ENCODE measurements around the gene GNA15.

Gene GNA15

DNA sequence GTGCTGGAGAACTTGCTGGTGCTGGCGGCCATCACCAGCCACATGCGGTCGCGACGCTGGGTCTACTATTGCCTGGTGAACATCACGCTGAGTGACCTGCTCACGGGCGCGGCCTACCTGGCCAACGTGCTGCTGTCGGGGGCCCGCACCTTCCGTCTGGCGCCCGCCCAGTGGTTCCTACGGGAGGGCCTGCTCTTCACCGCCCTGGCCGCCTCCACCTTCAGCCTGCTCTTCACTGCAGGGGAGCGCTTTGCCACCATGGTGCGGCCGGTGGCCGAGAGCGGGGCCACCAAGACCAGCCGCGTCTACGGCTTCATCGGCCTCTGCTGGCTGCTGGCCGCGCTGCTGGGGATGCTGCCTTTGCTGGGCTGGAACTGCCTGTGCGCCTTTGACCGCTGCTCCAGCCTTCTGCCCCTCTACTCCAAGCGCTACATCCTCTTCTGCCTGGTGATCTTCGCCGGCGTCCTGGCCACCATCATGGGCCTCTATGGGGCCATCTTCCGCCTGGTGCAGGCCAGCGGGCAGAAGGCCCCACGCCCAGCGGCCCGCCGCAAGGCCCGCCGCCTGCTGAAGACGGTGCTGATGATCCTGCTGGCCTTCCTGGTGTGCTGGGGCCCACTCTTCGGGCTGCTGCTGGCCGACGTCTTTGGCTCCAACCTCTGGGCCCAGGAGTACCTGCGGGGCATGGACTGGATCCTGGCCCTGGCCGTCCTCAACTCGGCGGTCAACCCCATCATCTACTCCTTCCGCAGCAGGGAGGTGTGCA, 43.3 kb downstream of the GNA15 start:
- peak overlapping the region in 1 of 2 donors; percentile 8 for H3K4me3 ChIP-seq (ENCODE audit: low read length in 2 of 2)
- no peaks in the 10 kb centered on the region for H3K4me1 ChIP-seq (ENCODE audit: control insufficient read depth, insufficient read depth, low read length)
- no peak overlapping the region for H3K27ac ChIP-seq (ENCODE audit: low read length)
- H3K9me3 ChIP-seq (ENCODE audit: control insufficient read depth in 2 of 2, low read length in 2 of 2): no peaks in the 10 kb centered on the region
- H3K36me3 ChIP-seq (ENCODE audit: control insufficient read depth in 2 of 2, insufficient read depth in 2 of 2, low read length in 2 of 2): no peaks in the 10 kb centered on the region
- peaks cover 0 to 2% of the 10 kb centered on the region in 2 donors for H3K27me3 ChIP-seq (ENCODE audit: control insufficient read depth in 1 of 2, insufficient read depth in 2 of 2, low read length in 2 of 2)
- no peak overlapping the region for H3K9ac ChIP-seq (ENCODE audit: low read length in 2 of 2)

DNA sequence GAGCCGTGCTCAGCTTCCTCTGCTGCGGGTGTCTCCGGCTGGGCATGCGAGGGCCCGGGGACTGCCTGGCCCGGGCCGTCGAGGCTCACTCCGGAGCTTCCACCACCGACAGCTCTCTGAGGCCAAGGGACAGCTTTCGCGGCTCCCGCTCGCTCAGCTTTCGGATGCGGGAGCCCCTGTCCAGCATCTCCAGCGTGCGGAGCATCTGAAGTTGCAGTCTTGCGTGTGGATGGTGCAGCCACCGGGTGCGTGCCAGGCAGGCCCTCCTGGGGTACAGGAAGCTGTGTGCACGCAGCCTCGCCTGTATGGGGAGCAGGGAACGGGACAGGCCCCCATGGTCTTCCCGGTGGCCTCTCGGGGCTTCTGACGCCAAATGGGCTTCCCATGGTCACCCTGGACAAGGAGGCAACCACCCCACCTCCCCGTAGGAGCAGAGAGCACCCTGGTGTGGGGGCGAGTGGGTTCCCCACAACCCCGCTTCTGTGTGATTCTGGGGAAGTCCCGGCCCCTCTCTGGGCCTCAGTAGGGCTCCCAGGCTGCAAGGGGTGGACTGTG, 44.0 kb downstream of the GNA15 start:
- peaks cover 0 to 2% of the 10 kb centered on the region in 2 donors for H3K27me3 ChIP-seq (ENCODE audit: control insufficient read depth in 1 of 2, insufficient read depth in 2 of 2, low read length in 2 of 2)
- no peaks in the 10 kb centered on the region for H3K9me3 ChIP-seq (ENCODE audit: control insufficient read depth in 2 of 2, low read length in 2 of 2)
- H3K9ac ChIP-seq (ENCODE audit: low read length in 2 of 2): no peak overlapping the region
- peak overlapping the region in 1 of 2 donors; percentile 8 for H3K4me3 ChIP-seq (ENCODE audit: low read length in 2 of 2)
- no peaks in the 10 kb centered on the region for H3K36me3 ChIP-seq (ENCODE audit: control insufficient read depth in 2 of 2, insufficient read depth in 2 of 2, low read length in 2 of 2)
- peaks cover 3% of the 10 kb centered on the region for H3K4me1 ChIP-seq (ENCODE audit: control insufficient read depth, insufficient read depth, low read length)
- H3K27ac ChIP-seq (ENCODE audit: low read length): no peak overlapping the region

DNA sequence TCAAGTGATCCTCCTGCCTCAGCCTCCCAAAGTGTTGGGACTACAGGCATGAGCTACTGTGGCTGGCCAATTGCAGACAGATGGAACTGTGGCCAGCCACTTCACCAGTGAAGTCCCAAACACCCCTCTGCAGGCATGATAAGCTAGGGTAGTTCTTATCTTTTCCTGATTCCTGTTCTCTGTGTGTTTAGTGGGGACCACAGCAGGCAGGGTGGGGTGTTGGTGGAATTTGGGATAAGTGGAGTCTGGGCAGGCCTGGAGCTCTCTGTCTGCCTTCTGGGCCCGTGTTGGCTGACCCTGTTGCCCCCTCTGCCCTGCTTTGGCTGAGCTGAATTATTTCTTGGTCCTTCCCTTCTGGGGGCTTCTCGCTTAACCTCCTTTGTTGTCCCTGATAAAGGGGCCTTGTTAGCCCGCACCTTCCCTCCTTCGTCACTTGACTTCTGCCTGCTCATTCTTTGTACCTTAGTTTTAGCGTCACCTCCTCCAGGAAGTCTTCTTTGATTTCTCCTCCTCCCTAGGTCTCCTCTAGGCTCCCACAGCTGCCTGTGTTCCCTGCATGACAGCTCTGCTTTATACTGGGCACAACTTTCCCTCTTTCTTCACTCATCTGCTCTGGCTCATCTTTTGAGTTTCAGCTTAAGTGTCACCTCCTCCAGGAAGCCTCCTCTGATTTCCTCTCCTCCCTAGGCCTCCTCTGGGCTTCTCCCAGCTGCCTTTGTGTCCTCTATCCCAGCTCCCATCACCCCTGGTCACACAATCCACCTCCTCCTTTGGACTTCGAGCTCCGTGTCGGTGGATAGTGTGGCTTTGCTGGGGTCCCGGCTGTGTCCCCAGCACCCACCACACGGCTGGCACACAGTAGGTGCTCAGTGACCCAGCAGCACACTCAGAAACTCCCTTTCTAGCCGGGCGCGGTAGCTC, 48.1 kb downstream of the GNA15 start:
- no peak overlapping the region for H3K9ac ChIP-seq (ENCODE audit: low read length in 2 of 2)
- H3K9me3 ChIP-seq (ENCODE audit: control insufficient read depth in 2 of 2, low read length in 2 of 2): no peaks in the 10 kb centered on the region
- no peaks in the 10 kb centered on the region for H3K36me3 ChIP-seq (ENCODE audit: control insufficient read depth in 2 of 2, insufficient read depth in 2 of 2, low read length in 2 of 2)
- no peak overlapping the region for H3K27ac ChIP-seq (ENCODE audit: low read length)
- H3K4me3 ChIP-seq (ENCODE audit: low read length in 2 of 2): no peak overlapping the region
- no peaks in the 10 kb centered on the region for H3K27me3 ChIP-seq (ENCODE audit: control insufficient read depth in 1 of 2, insufficient read depth in 2 of 2, low read length in 2 of 2)
- H3K4me1 ChIP-seq (ENCODE audit: control insufficient read depth, insufficient read depth, low read length): peaks cover 26% of the 10 kb centered on the region

DNA sequence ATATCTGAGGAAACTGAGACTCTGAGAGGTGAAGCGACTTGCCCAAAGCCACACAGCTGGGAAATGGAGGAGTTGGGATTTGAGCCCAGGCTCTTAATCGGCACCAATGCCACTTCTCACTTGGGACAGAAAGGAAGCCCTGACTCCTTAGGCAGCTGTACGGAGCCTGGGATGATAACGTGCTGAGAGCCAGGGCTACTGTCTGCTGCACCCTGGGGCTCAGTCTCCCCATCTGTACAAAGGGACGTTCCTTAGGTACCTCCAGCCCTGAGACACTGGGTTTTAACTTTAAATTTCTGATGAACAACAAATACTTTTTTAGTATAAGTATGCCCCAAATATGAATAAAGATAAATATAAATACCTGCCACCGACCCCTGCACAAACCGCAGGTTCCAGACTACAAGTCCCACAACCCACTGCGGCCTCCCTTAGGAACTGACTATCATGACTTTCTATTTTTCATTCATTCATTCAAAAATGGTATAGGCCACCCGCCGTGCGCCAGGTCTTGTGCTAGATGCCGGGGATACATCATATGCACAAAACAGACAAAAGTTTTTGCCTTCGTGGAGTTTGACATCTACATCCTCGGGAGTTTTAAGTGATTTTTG, 49.1 kb downstream of the GNA15 start:
- no peaks in the 10 kb centered on the region for H3K36me3 ChIP-seq (ENCODE audit: control insufficient read depth in 2 of 2, insufficient read depth in 2 of 2, low read length in 2 of 2)
- peak overlapping the region in 1 of 2 donors; percentile 75 for H3K9ac ChIP-seq (ENCODE audit: low read length in 2 of 2)
- H3K4me1 ChIP-seq (ENCODE audit: control insufficient read depth, insufficient read depth, low read length): peaks cover 26% of the 10 kb centered on the region
- peak overlapping the region; percentile 84 to 91 for H3K4me3 ChIP-seq (ENCODE audit: low read length in 2 of 2)
- H3K27ac ChIP-seq (ENCODE audit: low read length): peak overlapping the region; percentile 79
- H3K27me3 ChIP-seq (ENCODE audit: control insufficient read depth in 1 of 2, insufficient read depth in 2 of 2, low read length in 2 of 2): no peaks in the 10 kb centered on the region
- no peaks in the 10 kb centered on the region for H3K9me3 ChIP-seq (ENCODE audit: control insufficient read depth in 2 of 2, low read length in 2 of 2)

DNA sequence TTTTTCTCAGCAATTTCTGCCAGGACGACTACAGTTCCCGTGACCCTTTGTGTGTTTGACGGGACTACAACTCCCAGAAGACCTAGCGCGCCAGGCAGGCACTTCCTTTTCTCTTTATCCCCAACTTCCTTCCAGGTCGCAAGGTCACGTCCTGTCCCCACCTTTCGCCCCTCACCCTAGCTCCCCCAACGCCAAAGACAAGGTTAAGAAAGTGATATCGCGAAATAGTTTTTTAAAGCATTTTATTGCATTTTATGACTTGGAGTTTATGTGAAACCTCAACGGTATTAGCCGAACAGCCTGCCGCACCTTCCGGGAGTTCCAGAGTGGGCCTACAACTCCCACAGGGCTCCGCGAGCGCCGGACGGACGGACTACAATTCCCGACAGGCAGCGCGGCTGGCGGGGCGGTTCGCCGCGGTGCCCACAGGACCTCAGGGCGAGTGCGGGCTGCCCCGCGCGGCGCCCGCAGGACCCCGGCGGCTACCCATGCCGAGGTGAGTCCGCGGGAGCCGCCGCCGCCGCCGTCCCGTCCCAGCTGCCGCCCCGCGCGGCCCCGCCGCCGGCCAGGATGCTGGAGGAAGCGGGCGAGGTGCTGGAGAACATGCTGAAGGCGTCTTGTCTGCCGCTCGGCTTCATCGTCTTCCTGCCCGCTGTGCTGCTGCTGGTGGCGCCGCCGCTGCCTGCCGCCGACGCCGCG, 49.8 kb downstream of the GNA15 start, which contains the start of gene NCLN:
NCLN (plus strand) TSS at position 470 of the 699 bp plus-strand sequence; CDS start at position 571, 101 bp downstream.
- Histone ChIP-seq H3K36me3 (ENCODE audit: control insufficient read depth in 2 of 2, insufficient read depth in 2 of 2, low read length in 2 of 2) (no peaks in the 10 kb centered on the region), H3K27ac (ENCODE audit: low read length) (peak within 1 kb of the TSS; percentile 79), H3K4me3 (ENCODE audit: low read length in 2 of 2) (peak within 1 kb of the TSS; percentile 84 to 91), H3K27me3 (ENCODE audit: control insufficient read depth in 1 of 2, insufficient read depth in 2 of 2, low read length in 2 of 2) (no peaks in the 10 kb centered on the region), H3K9me3 (ENCODE audit: control insufficient read depth in 2 of 2, low read length in 2 of 2) (no peaks in the 10 kb centered on the region), H3K4me1 (ENCODE audit: control insufficient read depth, insufficient read depth, low read length) (peaks cover 26% of the 10 kb centered on the region), H3K9ac (ENCODE audit: low read length in 2 of 2) (peak within 1 kb of the TSS; percentile 74 to 80)

DNA sequence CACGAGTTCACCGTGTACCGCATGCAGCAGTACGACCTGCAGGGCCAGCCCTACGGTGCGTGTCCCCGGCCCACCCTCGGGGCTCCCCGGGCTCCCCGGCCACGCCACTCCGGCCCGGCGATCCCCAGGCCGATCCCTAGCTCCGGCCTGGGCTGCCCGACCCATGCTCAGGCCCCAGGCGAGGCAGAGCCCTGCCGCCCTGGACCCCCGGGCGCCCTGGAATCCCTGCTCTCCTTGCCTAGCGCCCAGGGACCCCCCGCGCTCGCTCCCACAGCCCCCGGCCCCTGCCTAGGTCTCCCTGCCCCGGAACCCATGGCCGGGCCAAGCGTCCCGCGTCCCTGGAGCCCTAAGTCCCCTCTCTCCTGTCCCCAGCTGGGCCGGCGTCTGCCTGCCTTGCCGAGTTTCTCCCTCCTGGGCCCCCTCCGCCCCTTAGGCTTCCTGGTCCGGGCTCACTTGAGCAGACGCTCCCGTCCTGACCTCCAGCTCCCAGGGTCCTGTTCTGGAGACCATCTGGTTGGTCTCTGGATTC, 50.4 kb downstream of the GNA15 start:
- H3K36me3 ChIP-seq (ENCODE audit: control insufficient read depth in 2 of 2, insufficient read depth in 2 of 2, low read length in 2 of 2): no peaks in the 10 kb centered on the region
- no peaks in the 10 kb centered on the region for H3K27me3 ChIP-seq (ENCODE audit: control insufficient read depth in 1 of 2, insufficient read depth in 2 of 2, low read length in 2 of 2)
- peaks cover 26% of the 10 kb centered on the region for H3K4me1 ChIP-seq (ENCODE audit: control insufficient read depth, insufficient read depth, low read length)
- no peak overlapping the region for H3K27ac ChIP-seq (ENCODE audit: low read length)
- no peaks in the 10 kb centered on the region for H3K9me3 ChIP-seq (ENCODE audit: control insufficient read depth in 2 of 2, low read length in 2 of 2)
- peak overlapping the region; percentile 74 to 80 for H3K9ac ChIP-seq (ENCODE audit: low read length in 2 of 2)
- peak overlapping the region; percentile 73 to 91 for H3K4me3 ChIP-seq (ENCODE audit: low read length in 2 of 2)

DNA sequence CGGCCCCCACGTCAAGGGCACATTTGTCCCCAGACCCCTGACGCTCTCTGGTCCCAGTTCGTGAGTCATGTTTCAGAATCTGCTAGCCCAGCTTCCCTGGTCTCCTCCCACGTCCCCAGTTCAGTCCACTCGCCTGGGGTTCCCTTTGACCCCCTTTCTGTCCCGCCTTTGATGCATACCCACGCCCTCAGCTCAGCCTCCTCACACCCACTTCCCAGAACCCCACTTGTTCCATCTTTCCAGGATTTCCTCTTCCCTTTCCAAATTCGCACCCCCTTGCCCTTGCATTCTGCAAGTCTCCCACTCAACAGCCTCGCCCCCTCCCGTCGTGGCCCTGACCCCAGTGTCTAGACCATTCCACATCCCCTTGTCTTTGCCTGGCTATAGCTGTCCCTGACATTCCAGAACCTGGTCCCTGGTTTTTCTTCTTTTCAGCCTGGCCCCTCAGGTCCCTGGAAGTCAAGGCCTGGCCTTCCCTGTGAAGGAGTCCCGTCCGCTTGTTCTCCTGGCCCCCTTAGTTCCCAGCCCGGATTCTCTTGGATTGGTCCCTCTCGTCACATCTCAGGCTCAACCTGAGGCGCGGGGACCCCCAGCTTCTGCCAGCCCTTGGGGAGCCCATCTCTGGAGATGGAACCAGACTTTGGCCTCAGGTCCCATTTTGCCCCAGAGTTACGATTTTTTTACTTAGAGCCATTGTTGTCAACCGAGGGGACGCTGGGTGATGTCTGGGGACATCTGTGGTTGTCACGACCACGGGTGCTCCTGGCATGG, 51.2 kb downstream of the GNA15 start:
- Histone ChIP-seq H3K36me3 (ENCODE audit: control insufficient read depth in 2 of 2, insufficient read depth in 2 of 2, low read length in 2 of 2) (no peaks in the 10 kb centered on the region), H3K9ac (ENCODE audit: low read length in 2 of 2) (peak overlapping the region; percentile 74 to 80), H3K4me1 (ENCODE audit: control insufficient read depth, insufficient read depth, low read length) (peaks cover 26% of the 10 kb centered on the region), H3K9me3 (ENCODE audit: control insufficient read depth in 2 of 2, low read length in 2 of 2) (no peaks in the 10 kb centered on the region), H3K27me3 (ENCODE audit: control insufficient read depth in 1 of 2, insufficient read depth in 2 of 2, low read length in 2 of 2) (no peaks in the 10 kb centered on the region), H3K27ac (ENCODE audit: low read length) (no peak overlapping the region), H3K4me3 (ENCODE audit: low read length in 2 of 2) (peak overlapping the region; percentile 73 to 91)

DNA sequence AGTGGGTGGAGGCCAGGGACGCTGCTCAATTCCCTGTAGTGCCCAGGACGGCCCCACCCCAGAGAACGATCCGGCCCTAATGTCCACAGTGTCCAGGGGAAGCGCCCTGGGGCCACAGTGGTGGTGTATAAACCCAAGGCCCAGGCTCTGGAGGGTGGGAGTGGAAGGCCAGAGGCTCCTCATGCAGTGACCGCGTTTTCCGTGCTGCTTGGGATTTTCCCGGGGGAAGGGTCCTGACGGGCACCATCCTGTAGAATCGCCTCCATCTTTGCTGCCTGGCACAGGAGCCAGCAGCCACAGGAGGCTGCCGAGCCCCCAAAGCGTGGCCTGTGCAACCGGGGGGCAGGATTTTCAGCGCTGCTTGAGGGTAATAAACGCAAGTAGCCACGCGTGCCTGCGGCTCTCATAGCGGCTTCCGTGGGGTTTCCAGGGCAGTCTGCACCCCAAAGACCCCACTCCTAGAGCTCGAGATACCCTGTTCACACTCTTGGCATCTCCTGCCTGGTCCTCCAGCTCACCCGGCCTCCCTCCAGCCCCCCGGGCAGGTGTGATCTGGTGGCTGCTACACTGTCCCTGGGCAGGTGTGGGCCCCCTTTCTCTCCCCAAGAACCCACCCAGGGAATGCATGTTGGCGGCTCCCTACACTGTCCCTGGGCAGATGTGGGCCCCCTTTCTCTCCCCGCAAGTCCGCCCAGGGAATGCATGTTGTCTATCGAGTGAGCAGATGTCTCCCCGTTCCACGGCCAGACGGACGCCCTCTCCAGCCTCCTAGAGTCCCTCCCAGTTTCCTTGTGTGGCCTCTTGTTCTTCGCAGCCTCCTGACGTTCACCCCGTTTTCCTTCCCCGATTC, 52.1 kb downstream of the GNA15 start:
- Histone ChIP-seq H3K4me1 (ENCODE audit: control insufficient read depth, insufficient read depth, low read length) (peaks cover 26% of the 10 kb centered on the region), H3K9ac (ENCODE audit: low read length in 2 of 2) (no peak overlapping the region), H3K27ac (ENCODE audit: low read length) (no peak overlapping the region), H3K4me3 (ENCODE audit: low read length in 2 of 2) (no peak overlapping the region), H3K27me3 (ENCODE audit: control insufficient read depth in 1 of 2, insufficient read depth in 2 of 2, low read length in 2 of 2) (no peaks in the 10 kb centered on the region), H3K9me3 (ENCODE audit: control insufficient read depth in 2 of 2, low read length in 2 of 2) (no peaks in the 10 kb centered on the region), H3K36me3 (ENCODE audit: control insufficient read depth in 2 of 2, insufficient read depth in 2 of 2, low read length in 2 of 2) (no peaks in the 10 kb centered on the region)
